Putamen (tissue), 1 donor: Measurements from ENCODE around the gene SOX9.
"Not testable (repeated sequence)": the region's sequence is repeated elsewhere in the genome, so short reads cannot be mapped to it uniquely, and the experiment has no call there.

ENCODE experiments used
- DNase-seq: peaks from one replicate; pipeline ENCODE4 v3.0.0-alpha.2; 2016; ENCODE audit warnings: low spot score

SOX9 gene

DNA sequence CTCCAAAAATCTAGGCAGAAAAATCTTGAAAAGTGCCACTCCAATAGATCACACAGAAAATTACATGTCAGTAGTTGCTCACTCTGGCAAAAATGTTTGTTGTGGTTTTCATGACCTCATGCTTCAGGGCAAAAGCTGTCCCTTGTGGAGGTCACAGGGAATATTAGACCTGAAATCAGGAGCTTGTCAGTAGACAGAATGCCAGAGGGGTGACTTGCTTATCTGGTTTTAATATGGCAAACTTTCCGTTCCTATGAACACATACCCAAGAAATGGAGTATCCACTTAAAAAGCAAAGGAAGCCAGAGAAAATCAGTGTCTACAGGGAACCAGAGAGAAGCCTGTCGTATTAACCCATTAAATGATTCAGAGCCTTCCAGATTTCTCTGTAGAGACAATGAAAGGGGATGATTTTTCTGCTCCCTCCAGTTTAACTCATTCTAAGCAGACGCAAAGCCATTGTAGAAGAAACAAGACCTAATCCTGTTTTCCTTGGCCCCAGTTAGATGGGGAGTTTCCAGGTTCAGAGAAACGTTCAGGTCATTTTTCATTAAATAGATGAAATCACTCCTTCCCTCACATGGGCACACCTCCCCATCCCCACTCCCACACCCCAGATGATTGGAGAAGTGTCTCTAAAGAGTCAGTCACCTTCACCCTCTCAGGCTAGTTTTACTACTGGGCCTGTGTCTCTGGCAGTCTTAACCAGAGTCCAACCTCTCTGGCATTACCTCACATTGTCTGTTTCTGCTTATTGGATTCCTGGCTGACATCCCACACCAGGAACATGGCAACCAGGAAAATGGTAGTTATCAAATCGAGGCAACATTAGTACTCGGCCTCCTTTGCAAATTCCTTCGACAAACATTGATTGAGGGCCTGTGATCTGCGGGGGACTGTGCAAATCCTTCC is 6.0 kb downstream of the SOX9 start:
- DNase-seq, result peak; percentile 11

DNA sequence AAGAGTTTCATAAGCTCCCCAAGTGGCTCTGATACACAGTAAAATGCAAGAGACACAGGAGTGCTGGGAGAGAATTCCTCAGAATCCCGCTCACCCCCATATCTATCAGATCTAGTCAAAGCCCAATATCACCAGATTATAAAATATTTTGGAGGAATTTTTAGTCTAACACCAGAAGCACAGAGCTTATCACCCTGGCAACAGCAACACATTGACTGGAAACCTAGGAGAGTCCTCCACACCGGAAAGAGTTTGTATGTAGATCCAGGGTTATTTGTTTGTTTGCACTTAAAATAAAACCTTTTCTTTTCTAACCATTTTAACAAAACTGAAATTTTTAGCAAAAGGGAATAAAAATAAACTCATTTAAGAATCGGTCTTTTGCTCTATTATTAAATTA is 7.2 kb downstream of the SOX9 start:
- DNase-seq, result no peak

DNA sequence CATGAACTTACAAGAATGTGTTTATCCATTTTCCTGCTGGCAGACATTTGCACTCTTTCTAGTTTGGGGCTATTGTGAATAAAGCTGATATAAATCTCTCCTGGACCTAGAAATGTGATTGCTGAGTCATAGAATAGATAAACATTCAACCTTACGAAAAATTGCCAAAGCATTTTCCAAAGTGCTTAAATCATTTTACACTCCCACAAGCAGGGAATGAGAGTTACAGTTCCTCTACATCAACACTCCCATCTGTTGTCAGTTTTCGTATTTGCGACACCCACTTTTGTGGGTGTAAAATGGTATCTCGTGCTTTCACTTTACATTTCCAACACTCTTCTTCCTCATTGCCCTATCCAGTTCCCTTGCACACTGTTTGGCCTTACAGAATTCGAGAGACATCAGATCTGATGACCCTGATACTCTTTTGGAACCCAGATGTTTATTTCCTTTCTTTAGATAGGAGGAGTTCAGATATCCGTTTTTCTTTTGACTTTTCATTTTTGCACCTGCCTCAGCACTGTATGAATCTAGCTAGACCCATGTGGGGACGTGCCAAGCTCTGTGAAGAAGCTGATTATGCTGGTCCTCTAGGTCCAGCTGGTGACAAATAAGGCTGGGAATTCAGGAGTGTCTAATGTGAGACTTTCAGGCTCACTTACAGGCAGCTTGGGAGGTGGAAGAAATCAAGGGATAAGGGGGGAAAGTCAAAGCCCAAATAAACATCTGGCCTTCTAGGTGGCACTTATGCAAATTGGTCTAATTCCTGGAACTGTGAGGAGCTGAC is 14.0 kb downstream of the SOX9 start:
- DNase-seq, result no peak

DNA sequence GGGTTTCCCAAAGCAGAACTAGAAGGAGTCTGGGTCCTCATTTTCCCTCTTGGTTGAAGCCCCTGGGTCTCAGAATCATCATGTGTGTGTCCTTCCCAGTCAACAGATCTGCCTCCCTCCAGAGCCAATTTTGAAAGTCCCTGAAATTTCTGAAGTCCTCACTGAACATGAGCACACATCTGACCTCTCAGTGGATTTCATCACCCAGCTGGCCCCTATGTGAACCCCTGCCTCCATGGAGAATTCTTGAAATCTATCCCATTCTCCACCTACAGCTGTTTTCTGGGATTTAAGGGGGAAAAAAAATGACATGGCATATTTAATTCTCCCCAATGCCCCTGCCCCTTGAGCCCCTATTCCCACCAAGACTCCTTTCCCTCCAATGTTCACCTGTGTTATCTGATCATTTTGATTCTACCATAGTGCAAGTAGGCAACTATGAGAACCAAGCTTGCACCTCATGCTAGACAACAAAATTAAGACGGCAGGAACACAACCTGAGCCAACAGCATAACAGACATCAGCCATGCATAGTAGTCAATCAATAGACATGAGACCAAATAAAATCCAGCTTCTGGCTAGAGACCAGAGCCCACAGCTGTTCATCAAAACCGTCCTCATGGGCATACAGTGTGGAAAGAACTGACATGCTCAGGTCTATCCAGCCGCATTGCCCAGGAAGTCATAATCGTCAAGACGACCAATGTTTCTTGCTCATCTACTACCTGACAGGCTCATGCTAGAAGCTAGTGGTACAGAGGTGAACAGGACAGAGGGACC is 14.9 kb downstream of the SOX9 start:
- no peak for DNase-seq

DNA sequence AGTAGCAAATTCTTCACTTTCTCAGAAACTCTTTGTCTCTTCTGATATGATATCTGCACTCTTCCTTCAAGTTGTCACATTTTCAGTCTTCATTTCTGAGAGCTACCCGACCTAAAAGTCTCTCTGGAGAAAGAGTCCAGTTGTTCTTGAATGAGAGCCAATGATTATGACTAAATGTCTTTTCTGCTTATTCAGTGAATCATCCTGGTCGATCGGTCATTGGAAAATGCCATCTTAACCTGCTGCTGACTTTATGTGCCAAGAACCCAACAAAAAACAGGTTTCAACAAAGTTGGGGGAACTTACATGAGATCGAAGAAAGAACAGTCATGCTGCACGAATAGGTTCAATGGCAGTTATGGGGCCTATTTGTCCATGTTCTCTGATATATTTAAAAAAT is 15.9 kb downstream of the SOX9 start:
- DNase-seq, result no peak

DNA sequence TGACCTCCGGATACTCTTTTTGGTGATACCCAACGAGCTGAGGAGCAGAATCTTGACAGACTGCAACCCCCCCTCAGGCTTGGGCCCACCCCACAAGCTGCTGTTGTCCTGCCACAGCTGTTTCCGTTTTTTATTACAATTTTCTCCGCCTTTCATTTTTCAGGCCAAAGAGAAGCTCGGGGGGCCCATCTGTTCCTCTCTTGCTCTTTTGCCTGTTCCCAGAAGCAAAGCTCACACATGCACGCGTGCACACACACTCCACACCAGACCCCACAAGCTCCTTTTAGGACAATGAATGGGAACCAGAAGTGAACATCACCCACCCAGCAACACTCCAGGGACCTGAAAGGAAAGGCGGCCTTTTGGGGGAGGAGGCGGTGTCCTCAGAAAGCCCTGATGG is 16.3 kb downstream of the SOX9 start:
- no peak for DNase-seq

DNA sequence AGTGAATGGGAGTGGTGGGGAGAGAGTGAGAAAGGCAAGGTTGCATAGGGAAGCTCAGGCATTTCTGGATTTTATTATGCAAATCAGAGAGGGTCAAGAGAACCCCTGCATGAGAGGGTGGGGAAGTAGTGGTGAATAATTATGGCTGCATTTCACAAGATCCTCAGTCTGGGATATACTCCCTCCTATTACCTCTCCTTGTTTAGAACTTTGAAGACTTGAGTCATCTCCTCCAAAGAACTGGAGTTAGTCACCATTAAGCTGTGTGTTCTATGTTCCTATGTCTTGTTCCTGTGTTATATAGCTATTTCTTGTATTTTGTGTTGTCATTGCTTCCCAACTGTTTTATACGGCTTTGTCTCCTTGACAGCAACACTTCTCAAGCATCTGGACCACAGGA is 18.4 kb downstream of the SOX9 start:
- DNase-seq, result no peak

DNA sequence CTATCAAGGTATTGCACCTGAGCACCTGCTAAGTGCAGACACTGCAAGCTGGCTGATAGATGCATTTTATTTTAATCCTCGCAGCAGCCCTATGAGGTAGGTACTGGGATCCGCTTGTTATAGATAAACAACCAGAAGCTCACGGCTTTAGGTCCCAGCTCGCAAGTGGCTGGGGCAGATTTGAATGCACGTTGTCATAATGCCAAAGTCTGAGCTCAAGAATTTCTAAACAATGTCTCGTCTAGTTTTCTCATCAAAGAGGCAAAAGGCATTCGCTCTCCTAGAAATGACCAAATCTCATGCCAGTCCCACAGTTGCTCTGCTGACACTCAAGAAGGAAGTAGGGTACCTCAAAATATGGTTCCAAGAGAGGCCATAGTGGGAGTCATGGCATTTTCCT is 20.5 kb downstream of the SOX9 start:
- no peak for DNase-seq

DNA sequence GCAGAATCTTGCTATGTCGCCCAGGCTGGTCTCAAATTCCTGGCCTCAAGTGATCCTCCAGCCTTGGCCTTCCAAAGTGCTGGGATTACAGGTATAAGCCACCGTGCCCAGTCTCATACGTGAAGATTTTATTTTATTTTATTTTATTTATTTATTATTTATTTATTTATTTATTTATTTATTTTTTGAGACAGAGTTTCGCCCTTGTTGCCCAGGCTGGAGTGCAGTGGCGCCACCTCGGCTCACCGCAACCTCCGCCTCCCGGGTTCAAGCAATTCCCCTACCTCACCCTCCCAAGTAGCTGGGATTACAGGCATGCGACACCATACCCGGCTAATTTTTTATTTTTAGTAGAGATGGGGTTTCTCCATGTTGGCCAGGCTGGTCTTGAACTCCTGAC is 21.3 kb downstream of the SOX9 start:
- DNase-seq, result not testable (repeated sequence)

DNA sequence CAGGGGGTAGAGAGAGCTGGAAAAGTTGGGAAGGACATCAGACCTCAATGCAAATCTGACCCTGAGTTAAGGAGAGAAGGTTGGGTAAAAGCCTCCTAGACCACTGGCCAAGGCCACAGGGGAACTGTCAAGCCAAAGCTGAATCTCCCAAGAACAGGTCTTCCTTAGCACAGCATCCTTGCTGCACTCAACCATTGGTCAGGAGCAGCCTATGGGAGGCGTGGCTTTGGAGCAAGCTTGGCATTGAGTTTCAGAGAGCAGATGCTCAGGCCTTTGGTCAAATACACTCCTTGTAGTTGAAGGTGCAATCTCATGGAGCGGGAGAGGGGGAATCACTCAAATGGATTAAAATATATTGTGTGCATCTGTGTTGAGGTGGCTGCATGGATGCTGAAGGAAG is 21.8 kb downstream of the SOX9 start:
- DNase-seq, result no peak

DNA sequence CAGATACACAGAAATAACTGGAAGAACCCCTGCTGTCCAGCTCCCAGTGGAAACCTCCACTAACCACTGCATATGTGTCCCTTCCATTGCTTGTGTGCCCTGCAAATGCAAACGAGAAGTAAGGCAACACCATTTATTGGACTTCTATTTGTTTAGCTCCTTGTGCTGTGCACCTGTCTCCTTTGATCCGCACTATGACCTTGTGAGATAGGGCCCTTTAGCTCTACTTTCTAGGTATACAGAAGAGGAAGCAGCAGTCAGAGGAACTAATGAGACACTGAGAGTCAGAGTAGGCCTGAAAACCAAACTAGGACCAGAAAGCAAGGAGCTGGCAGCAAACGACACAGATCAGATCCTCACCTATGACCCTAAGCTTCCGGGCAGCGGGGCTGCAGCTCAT is 22.4 kb downstream of the SOX9 start:
- no peak for DNase-seq

DNA sequence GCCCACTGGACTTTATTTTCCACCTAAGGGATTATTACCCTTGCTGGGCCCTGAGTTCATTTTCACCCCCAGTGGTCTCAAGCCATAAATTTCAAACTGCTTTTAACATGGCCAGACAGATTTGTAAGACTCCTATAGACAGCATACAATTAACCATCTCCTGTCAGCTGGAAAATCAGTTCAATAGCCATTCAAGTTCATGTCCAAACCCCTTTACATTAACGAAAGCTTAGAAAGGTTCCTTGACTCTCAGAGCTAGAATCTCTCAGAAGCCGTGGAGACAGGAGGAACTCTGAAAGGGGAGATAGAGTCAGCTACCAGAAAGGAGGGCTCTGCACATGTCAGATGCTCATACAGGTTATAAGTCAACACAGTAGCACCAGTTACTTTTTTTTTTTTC is 23.3 kb downstream of the SOX9 start:
- DNase-seq, result no peak

DNA sequence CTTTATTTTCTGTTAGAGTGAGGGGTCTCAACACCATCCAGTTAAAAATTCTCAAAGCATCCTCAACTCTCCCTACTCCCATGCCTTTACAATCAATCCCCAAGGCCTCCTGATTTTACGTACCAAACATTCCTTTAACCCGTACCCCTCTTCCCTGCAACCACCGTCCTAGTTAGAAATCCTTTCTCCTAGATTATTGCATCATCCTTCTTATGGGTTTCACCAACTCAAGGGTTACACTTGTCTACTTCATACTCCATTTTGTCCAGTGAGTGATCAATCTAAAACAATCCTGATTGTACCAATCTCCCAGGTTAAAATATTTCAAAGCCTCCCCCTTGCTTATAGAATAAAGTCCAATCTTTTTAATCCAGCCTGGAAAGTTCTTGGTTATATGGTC is 24.7 kb downstream of the SOX9 start:
- no peak for DNase-seq

DNA sequence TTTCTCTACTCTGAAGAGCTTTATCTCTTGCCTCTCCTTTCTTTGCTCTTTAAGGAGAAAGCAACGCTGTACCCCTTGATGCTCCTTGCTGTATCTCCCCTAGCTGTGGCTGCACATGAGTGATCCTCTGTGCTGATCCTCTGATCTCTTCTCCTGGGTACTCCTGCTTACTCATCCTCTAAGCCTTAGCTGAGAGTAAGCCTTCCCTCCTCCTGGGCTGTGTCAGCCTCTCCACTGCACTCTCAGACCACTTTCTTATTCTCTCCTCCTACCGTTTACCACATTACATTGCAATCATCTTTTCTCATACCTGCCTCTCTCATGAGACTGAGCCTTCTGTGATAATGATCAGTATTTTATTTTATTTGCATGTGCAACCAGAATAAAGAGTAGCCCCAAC is 25.1 kb downstream of the SOX9 start:
- no peak for DNase-seq

DNA sequence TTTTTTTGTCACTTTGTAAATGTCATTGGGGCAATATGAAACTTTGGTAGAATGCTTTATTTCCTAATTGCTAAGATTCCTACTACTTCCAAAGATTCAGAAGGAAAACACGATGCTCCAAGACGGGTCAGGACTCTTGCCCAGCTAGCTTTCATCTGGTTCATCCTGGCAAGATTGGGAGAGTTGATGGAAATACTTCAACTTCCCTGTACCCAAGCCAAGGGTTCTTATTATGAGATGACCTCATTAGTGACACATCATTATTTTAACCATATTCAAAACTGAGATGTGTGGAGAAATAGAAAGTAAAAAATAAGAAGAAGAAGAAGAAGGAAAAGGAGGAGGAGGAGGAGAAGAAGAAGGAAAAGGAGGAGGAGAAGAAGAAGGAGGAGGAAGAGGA is 25.6 kb downstream of the SOX9 start:
- no peak for DNase-seq

DNA sequence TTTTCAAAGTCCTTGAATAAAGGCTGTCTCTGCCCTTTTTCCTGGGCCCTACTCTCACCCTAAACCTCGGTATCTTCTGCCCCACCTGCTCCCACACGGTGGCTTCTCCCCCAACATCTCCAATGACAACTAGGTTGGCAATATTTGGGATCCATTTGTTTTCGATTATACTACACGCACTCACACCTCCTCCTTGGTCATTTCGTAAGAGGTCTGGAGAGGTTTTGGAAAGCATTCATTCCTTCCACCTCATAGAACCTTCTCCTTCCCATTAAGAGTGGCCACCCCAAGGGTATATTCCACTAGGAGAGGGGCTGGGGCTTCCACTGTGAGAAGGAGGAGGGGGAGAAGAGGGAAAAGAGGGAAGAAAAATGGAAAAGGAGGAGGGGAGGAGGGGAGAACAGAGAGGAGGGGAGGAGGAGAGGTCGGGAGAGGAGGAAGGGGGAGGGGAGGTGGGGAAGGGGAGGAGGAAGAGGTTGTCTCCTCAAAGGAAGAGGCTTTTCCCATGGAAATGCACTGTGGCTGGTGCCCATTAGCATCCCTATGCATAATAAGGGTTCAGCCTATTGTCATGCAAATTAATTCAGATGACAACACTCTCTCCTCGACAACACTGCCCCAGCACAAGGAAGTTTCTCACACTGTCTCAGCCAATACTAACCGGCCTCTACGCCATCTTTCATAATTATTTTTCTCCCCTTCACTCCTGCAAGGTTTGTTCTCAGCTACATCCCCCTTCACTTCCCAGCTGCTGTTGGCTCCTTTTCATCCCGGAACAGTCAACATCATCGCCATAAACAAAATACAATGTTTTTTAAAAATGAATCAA is 30.0 kb downstream of the SOX9 start:
- peak; percentile 88 for DNase-seq

DNA sequence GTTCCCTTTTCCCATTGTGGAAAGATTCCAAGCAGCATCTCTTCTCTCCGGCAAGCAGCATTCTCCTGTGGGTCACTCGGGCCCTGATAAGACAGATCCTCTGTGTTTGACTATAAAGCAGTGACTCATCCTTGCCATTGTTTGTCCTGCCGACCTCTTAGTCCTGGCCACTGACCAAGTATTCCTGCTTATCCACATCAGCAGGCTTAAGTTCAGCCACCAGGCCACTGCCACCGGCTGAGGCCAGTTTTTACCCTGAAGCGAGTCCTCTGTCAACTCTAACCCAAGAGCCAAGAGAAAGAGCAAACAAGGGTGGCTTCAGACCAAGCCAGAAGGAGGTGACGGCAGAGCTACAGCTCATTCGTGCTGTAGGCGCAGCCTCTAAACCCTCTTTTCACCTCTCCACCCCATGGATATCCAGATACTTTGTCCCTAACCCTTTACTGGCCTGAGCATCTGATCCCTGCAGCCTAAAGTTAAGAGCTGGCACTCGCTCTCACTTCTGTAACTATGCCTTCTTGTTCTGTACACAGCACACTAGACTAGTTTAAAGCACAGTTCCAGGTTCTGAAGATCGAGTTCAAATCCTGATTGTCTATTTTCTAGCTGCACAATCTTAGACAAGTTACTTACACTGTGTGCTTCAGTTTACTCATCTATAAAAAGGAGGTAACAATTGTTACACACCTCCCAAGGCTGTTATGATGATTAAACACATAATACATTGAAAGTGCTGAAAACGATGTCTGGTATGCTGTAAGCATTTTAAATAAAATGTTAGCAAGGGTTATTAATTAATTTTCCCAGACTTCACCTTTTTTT is 31.0 kb downstream of the SOX9 start:
- peak; percentile 85 for DNase-seq

DNA sequence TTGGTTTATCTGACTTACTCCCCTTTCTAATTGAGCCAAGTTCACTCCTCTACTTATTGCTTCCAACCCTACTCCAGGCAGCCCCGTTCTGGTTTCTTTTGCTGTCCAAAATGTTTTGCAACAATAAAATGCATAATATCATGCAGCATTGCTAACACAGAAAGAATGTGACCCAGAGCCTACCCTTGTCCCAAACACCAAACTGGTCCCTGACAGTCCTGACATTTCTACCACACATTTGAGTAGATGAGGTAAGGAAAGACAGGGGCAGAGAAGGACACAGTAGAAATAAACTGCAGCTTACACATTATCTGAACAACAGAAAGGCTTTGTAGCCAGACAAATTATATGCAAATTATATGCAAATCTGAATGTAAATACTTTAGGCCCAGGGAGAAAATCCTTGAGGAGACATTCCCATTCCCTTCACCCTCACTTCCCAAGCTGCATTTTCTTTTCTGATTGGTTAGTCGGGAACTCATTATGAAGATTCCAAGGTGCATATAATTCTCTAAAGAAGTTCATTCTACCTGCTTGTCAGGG is 31.6 kb downstream of the SOX9 start:
- DNase-seq, result no peak

DNA sequence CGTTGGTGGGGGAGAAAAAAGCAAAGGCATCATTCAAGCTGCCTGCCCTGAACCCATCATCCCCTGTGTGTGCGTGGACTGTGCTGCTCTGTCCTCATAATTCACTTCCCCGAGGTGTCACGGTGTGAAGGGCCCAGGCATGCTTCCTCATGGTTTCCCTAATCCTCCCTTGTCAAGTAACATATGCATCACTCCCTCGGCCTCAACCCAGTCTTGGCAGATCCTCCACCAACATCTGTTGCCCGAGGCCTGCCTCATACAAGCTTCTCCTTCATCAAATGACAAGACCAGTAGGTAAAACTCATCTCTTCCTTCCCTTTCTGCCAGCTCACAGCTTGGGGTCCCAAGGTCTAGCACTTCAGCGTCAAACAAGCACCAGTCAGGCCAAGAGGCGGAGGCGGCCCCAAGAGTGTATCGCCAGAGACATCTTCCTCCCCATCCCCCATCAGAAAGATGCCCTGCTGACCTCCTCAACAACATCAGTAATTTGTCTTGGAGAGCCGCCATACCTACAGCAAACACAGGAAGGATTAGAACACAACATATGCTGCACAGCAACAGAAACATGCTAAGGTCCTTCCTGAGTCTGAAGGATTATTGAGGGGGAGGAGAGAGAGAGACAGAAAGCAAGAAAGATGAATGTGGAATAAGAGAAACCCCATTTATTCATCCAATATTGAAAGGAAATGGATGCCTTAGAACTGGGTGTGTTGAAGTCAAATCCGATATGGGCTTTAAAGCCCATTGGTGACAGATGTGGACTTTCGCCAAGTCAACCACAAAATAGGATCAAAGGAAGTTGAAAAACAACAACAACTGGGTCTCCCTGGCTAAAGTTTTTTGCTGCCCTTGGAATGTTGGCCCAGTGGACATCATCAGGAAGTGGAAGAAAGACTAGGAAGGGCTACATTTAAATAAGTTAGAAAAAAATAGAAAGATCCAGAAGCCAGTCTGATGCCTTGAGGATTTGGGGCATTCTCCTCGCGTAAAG is 38.4 kb downstream of the SOX9 start:
- no peak for DNase-seq
